HCT116 (cell line): ENCODE results near the gene ACBD3.

Experiments
- POLR2A ChIP-seq: IDR thresholded peaks from 2 replicates; pipeline ENCODE4 v1.7.0; 2011; ENCODE audit warnings: borderline replicate concordance; ENCODE audit not compliant: insufficient read depth, insufficient read length; ENCODE audit errors: extremely low read depth
- POLR2AphosphoS5 ChIP-seq: IDR thresholded peaks from 2 replicates; pipeline ENCODE4 v1.6.1; 2011; ENCODE audit warnings: mild to moderate bottlenecking, low read depth, low read length, moderate library complexity
- YY1 ChIP-seq: IDR thresholded peaks from 2 replicates; pipeline ENCODE4 v1.6.1; 2011; ENCODE audit warnings: low read length, low read depth, moderate library complexity, mild to moderate bottlenecking; ENCODE audit not compliant: insufficient replicate concordance; ENCODE audit errors: extremely low read depth
- TF ChIP-seq, protein P1 (sequence below), 3 experiments: fragments of 200-600 bp in 1 of 3; sonication (generic) in 1 of 3; IDR thresholded peaks in 2 of 3; conservative IDR thresholded peaks in 1 of 3; 2 replicates each; pipeline ENCODE4 v1.5.1; 2012 to 2017; ENCODE audit warnings: low read depth in 2 of 3, low read length in 2 of 3, antibody characterized with exemption in 1 of 3, borderline replicate concordance in 1 of 3, control low read depth in 1 of 3, mild to moderate bottlenecking in 1 of 3, mixed read lengths in 1 of 3, mixed run types in 1 of 3, moderate library complexity in 1 of 3; ENCODE audit not compliant: insufficient read depth in 1 of 3

GRCh38 chr1:226185141-226186036 is 1.2 kb downstream of the ACBD3 start:
- TF ChIP-seq YY1 (no peak), POLR2A (no peak), POLR2AphosphoS5 (no peak)
- TF ChIP-seq, protein P1, sequence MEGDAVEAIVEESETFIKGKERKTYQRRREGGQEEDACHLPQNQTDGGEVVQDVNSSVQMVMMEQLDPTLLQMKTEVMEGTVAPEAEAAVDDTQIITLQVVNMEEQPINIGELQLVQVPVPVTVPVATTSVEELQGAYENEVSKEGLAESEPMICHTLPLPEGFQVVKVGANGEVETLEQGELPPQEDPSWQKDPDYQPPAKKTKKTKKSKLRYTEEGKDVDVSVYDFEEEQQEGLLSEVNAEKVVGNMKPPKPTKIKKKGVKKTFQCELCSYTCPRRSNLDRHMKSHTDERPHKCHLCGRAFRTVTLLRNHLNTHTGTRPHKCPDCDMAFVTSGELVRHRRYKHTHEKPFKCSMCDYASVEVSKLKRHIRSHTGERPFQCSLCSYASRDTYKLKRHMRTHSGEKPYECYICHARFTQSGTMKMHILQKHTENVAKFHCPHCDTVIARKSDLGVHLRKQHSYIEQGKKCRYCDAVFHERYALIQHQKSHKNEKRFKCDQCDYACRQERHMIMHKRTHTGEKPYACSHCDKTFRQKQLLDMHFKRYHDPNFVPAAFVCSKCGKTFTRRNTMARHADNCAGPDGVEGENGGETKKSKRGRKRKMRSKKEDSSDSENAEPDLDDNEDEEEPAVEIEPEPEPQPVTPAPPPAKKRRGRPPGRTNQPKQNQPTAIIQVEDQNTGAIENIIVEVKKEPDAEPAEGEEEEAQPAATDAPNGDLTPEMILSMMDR (IDR thresholded peaks at IDR 0.05 in 2 of 3, conservative IDR thresholded peaks at IDR 0.05 in 1 of 3; ENCODE audit: borderline replicate concordance in 1 of 3, insufficient read depth in 1 of 3, low read depth in 2 of 3, low read length in 2 of 3) = no peak
